GM23338 (cell line): ENCODE results near the gene IGSF22. TPM values are rescaled to one million over a fixed set of nuclear protein-coding genes. Genes with fewer than 3 reads are reported as not detected.

Source experiments
- ATAC-seq: fragments of 200-7000 bp; cut with Tn5 transposase; 3 replicates; pipeline ENCODE4 v1.9.1; 2020
- DNase-seq: peaks from one replicate; pipeline ENCODE4 v3.0.0-alpha.2; 2015; ENCODE audit warnings: low spot score
- H2AFZ ChIP-seq: fragments of 200-600 bp; sonication (generic); 2 replicates; pipeline ENCODE4 v1.8.0; 2016; ENCODE audit warnings: antibody characterized with exemption, mild to moderate bottlenecking, moderate library complexity
- H3F3A ChIP-seq: fragments of 200-600 bp; sonication (generic); replicated peaks from 2 replicates; pipeline ENCODE4 v1.8.0; 2017; ENCODE audit warnings: antibody characterized with exemption, mixed run types, low read depth
- H3K27ac ChIP-seq: fragments of 200-600 bp; sonication (generic); 2 replicates; pipeline ENCODE4 v1.6.1; 2016; ENCODE audit warnings: low read depth
- H3K27me3 ChIP-seq: fragments of 200-600 bp; sonication (generic); 2 replicates; pipeline ENCODE4 v1.8.0; 2016; ENCODE audit warnings: mild to moderate bottlenecking, mixed run types, moderate library complexity; ENCODE audit not compliant: insufficient read depth
- H3K36me3 ChIP-seq: fragments of 200-600 bp; sonication (generic); 2 replicates; pipeline ENCODE4 v1.8.0; 2016; ENCODE audit warnings: mild to moderate bottlenecking; ENCODE audit not compliant: insufficient read depth
- H3K4me1 ChIP-seq: fragments of 200-600 bp; sonication (generic); 2 replicates; pipeline ENCODE4 v1.8.0; 2016; ENCODE audit warnings: mild to moderate bottlenecking, moderate library complexity; ENCODE audit not compliant: insufficient read depth
- H3K4me2 ChIP-seq: fragments of 200-600 bp; sonication (generic); 2 replicates; pipeline ENCODE4 v1.7.1; 2017; ENCODE audit warnings: mixed run types
- H3K4me3 ChIP-seq: fragments of 200-600 bp; sonication (generic); 2 replicates; pipeline ENCODE4 v1.6.1; 2016; ENCODE audit warnings: mixed run types
- H3K79me2 ChIP-seq: fragments of 200-600 bp; sonication (generic); replicated peaks from 2 replicates; pipeline ENCODE4 v1.8.0; 2017; ENCODE audit warnings: mild to moderate bottlenecking; ENCODE audit not compliant: insufficient read depth
- H3K9me2 ChIP-seq: fragments of 200-600 bp; sonication (generic); 2 replicates; pipeline ENCODE4 v1.8.0; 2017; ENCODE audit not compliant: insufficient read depth
- H4K20me1 ChIP-seq: fragments of 200-600 bp; sonication (generic); replicated peaks from 2 replicates; pipeline ENCODE4 v1.8.0; 2017; ENCODE audit warnings: mild to moderate bottlenecking; ENCODE audit not compliant: insufficient read depth
- H3K27ac Mint-ChIP-seq: 2 replicates; pipeline ENCODE4 v1.8.0; 2020; ENCODE audit warnings: inconsistent platforms, mild to moderate bottlenecking, moderate library complexity, mixed read lengths
- H3K27me3 Mint-ChIP-seq: 3 replicates; pipeline ENCODE4 v1.8.0; 2022; ENCODE audit warnings: low read depth, mild to moderate bottlenecking, moderate library complexity, mixed read lengths, inconsistent platforms; ENCODE audit not compliant: insufficient read depth, poor library complexity
- H3K36me3 Mint-ChIP-seq: 3 replicates; pipeline ENCODE4 v1.8.0; 2021; ENCODE audit warnings: low read depth, mild to moderate bottlenecking, inconsistent platforms, moderate library complexity, mixed read lengths
- H3K4me1 Mint-ChIP-seq: 3 replicates; pipeline ENCODE4 v1.8.0; 2020; ENCODE audit warnings: mild to moderate bottlenecking, inconsistent platforms, mixed read lengths
- H3K4me3 Mint-ChIP-seq: 3 replicates; pipeline ENCODE4 v1.8.0; 2021; ENCODE audit warnings: moderate library complexity, mild to moderate bottlenecking, inconsistent platforms, mixed read lengths
- H3K9me3 Mint-ChIP-seq: 3 replicates; pipeline ENCODE4 v1.8.0; 2020; ENCODE audit warnings: moderate library complexity, mild to moderate bottlenecking, inconsistent platforms, mixed read lengths
- CREB1 ChIP-seq: fragments of 250-450 bp; sonication (Bioruptor Pico); IDR thresholded peaks from 2 replicates; pipeline ENCODE4 v1.5.0; 2020; ENCODE audit warnings: low read depth, mild to moderate bottlenecking, moderate library complexity
- CTCF ChIP-seq, 2 experiments: fragments of 200-600 bp in 1 of 2; sonication (generic) in 1 of 2; conservative IDR thresholded peaks; 2 replicates each; pipeline versions ENCODE4 v1.5.1 to v1.6.1; 2016 to 2017; ENCODE audit warnings: antibody characterized with exemption in 2 of 2, low read depth in 2 of 2, mild to moderate bottlenecking in 2 of 2, moderate library complexity in 1 of 2
- ETS1 ChIP-seq: IDR thresholded peaks from 2 replicates; pipeline ENCODE4 v1.6.1; 2016; ENCODE audit warnings: antibody characterized with exemption
- EZH2 ChIP-seq: fragments of 200-600 bp; sonication (generic); IDR thresholded peaks from one replicate; pipeline ENCODE4 v1.8.0; 2017; ENCODE audit warnings: antibody characterized with exemption, mild to moderate bottlenecking, low read depth; ENCODE audit not compliant: unreplicated experiment
- EZH2phosphoT487 ChIP-seq: fragments of 200-600 bp; sonication (generic); IDR thresholded peaks from one replicate; pipeline ENCODE4 v1.8.1; 2018; ENCODE audit warnings: antibody characterized with exemption; ENCODE audit not compliant: unreplicated experiment
- JUNB ChIP-seq: IDR thresholded peaks from one replicate; pipeline ENCODE4 v1.6.1; 2016; ENCODE audit warnings: antibody characterized with exemption; ENCODE audit not compliant: unreplicated experiment
- NANOG ChIP-seq: IDR thresholded peaks from 2 replicates; pipeline ENCODE4 v1.6.1; 2016; ENCODE audit warnings: antibody characterized with exemption, borderline replicate concordance
- POLR2AphosphoS5 ChIP-seq: IDR thresholded peaks from 2 replicates; pipeline ENCODE4 v1.6.1; 2016; ENCODE audit warnings: antibody characterized with exemption, low read depth
- REST ChIP-seq: IDR thresholded peaks from one replicate; pipeline ENCODE4 v1.6.1; 2018; ENCODE audit warnings: antibody characterized with exemption; ENCODE audit not compliant: unreplicated experiment
- STAT1 ChIP-seq: IDR thresholded peaks from one replicate; pipeline ENCODE4 v1.6.1; 2016; ENCODE audit warnings: antibody characterized with exemption; ENCODE audit not compliant: unreplicated experiment
- ZNF114 ChIP-seq: fragments of 250-450 bp; sonication (Bioruptor Pico); IDR thresholded peaks from 2 replicates; pipeline ENCODE4 v1.5.0; 2020; ENCODE audit warnings: mild to moderate bottlenecking, moderate library complexity
- ZNF331 ChIP-seq: fragments of 250-450 bp; sonication (Bioruptor Pico); IDR thresholded peaks from 2 replicates; pipeline ENCODE4 v1.5.0; 2020; ENCODE audit warnings: low read depth, mild to moderate bottlenecking, moderate library complexity
- ZNF462 ChIP-seq: fragments of 250-450 bp; sonication (Bioruptor Pico); IDR thresholded peaks from 2 replicates; pipeline ENCODE4 v1.5.0; 2020; ENCODE audit warnings: mild to moderate bottlenecking, moderate library complexity
- polyA plus RNA-seq: library from polyadenylated mRNA; unstranded; fragments of >200 nt; fragmentation: Nextera tagmentation; extraction: Ambion mirVana; gene quantifications from 2 replicates; pipeline ENCODE4 v1.2.1, GENCODE V29; 2016
- total RNA-seq: library from RNA; depleted of rRNA; stranded (reverse); fragments of >200 nt; shearing (Covaris generic); gene quantifications from 2 replicates; pipeline ENCODE4 v1.2.3, GENCODE V29; 2014

Gene IGSF22
- total and polyA plus RNA-seq, 2 experiments from 2014 or later: 0.37 TPM; not detected in 1

- Mint-ChIP-seq H3K27me3 (peaks cover 2% of the 10 kb centered on the region), H3K27ac (no peak overlapping the region), H3K4me1 (peaks cover 9% of the 10 kb centered on the region), H3K36me3 (no peaks in the 10 kb centered on the region), H3K9me3 (no peaks in the 10 kb centered on the region; the same call in 2 of the 3 replicates), H3K4me3 (no peak overlapping the region)
- TF ChIP-seq EZH2: no peak
- TF ChIP-seq ZNF462 (CRISPR knock-in tag): no peak
- no peak for TF ChIP-seq STAT1
- no peak for TF ChIP-seq ETS1
- no peak for TF ChIP-seq EZH2phosphoT487
- no peak for TF ChIP-seq CTCF (conservative IDR thresholded peaks at IDR 0.05; ENCODE audit: low read depth in 2 of 2)
- TF ChIP-seq REST: no peak
- no peak for TF ChIP-seq ZNF114 (CRISPR knock-in tag)
- TF ChIP-seq ZNF331 (CRISPR knock-in tag): no peak
- no peak for TF ChIP-seq NANOG
- no peak for TF ChIP-seq JUNB
- TF ChIP-seq CREB1: no peak
- TF ChIP-seq POLR2AphosphoS5: no peak
- Histone ChIP-seq H3K79me2 (no peaks in the 10 kb centered on the region), H3K4me1 (no peaks in the 10 kb centered on the region), H4K20me1 (no peaks in the 10 kb centered on the region), H3K27me3 (no peaks in the 10 kb centered on the region), H3F3A (no peaks in the 10 kb centered on the region), H3K27ac (no peak overlapping the region), H3K9me2 (no peaks in the 10 kb centered on the region), H3K4me2 (no peak overlapping the region), H2AFZ (no peak overlapping the region), H3K4me3 (no peak overlapping the region), H3K36me3 (no peaks in the 10 kb centered on the region)
- ATAC-seq (no peak), DNase-seq (no peak)
Observed at GRCh38 chr11:18682466-18682865, 43.5 kb downstream of the IGSF22 start.
